A673 (cell line): Measurements from ENCODE around the gene CDON.

Experiments used
- EZH2 ChIP-seq: fragments of 200-600 bp; sonication (generic); IDR thresholded peaks from 2 replicates; pipeline ENCODE4 v1.6.1; 2017; ENCODE audit warnings: borderline replicate concordance, low read depth, mild to moderate bottlenecking, mixed read lengths, antibody characterized with exemption, low read length; ENCODE audit not compliant: poor library complexity, severe bottlenecking
- TF ChIP-seq, protein P1 (sequence below): fragments of 300-800, 200-600 bp; sonication (generic); conservative IDR thresholded peaks from 2 replicates; pipeline ENCODE4 v1.5.1; 2017; ENCODE audit warnings: low read depth, mild to moderate bottlenecking, antibody characterized with exemption, low read length, moderate library complexity, mixed read lengths

DNA sequence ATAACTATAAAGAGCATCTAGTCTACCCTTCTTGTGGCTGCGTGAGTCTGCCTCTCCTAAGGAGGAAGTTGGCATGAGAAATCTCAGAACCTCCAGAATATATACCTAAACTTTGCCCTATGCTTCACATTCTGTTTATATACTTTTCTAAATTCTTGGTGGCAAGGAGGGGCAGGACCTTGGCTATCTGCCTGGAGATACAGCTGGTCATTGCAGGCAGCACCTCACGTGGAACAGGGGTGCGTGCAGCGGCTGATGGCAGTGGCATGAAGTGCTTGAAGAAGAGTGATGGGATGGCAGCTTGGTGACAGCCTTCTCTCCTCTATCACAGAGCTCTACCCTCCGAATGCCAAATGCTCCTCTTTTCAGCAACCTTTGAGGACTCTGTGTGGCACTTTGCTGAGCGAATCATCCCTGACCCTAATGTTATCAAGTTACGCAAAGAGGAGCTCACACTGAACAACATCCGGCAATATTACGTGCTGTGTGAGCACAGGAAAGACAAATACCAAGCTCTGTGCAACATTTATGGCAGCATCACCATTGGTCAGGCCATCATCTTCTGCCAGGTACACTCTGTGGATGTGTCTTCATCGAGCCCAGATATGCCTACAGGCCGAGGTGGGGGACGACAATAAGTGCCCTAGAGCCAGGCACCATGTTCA, 145.9 kb downstream of the CDON start:
- TF ChIP-seq, protein P1, sequence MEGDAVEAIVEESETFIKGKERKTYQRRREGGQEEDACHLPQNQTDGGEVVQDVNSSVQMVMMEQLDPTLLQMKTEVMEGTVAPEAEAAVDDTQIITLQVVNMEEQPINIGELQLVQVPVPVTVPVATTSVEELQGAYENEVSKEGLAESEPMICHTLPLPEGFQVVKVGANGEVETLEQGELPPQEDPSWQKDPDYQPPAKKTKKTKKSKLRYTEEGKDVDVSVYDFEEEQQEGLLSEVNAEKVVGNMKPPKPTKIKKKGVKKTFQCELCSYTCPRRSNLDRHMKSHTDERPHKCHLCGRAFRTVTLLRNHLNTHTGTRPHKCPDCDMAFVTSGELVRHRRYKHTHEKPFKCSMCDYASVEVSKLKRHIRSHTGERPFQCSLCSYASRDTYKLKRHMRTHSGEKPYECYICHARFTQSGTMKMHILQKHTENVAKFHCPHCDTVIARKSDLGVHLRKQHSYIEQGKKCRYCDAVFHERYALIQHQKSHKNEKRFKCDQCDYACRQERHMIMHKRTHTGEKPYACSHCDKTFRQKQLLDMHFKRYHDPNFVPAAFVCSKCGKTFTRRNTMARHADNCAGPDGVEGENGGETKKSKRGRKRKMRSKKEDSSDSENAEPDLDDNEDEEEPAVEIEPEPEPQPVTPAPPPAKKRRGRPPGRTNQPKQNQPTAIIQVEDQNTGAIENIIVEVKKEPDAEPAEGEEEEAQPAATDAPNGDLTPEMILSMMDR: no peak
- no peak for TF ChIP-seq EZH2
